ENCODE results near the gene ZSCAN25.

GRCh38 chr7:99627513-99627912 is 10.8 kb downstream of the ZSCAN25 start:
- TF ChIP-seq, protein P1, sequence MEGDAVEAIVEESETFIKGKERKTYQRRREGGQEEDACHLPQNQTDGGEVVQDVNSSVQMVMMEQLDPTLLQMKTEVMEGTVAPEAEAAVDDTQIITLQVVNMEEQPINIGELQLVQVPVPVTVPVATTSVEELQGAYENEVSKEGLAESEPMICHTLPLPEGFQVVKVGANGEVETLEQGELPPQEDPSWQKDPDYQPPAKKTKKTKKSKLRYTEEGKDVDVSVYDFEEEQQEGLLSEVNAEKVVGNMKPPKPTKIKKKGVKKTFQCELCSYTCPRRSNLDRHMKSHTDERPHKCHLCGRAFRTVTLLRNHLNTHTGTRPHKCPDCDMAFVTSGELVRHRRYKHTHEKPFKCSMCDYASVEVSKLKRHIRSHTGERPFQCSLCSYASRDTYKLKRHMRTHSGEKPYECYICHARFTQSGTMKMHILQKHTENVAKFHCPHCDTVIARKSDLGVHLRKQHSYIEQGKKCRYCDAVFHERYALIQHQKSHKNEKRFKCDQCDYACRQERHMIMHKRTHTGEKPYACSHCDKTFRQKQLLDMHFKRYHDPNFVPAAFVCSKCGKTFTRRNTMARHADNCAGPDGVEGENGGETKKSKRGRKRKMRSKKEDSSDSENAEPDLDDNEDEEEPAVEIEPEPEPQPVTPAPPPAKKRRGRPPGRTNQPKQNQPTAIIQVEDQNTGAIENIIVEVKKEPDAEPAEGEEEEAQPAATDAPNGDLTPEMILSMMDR (IDR thresholded peaks at IDR 0.05 in 8 of 11, conservative IDR thresholded peaks at IDR 0.05 in 3 of 11), result no peak
- TF ChIP-seq POLR2A (IDR thresholded peaks at IDR 0.05), result no peak
- no peak for TF ChIP-seq POLR2AphosphoS5 (IDR thresholded peaks at IDR 0.05)

Data from spleen (tissue), 7 donors.